HG02943 (cell line): ENCODE results near the gene HSPE1.
"Not testable (repeated sequence)": the region's sequence is repeated elsewhere in the genome, so short reads cannot be mapped to it uniquely, and the experiment has no call there.

Experiments
- ATAC-seq: cut with Tn5 transposase; IDR thresholded peaks from one replicate; pipeline ENCODE4 v1.9.1; 2021; ENCODE audit warnings: mild to moderate bottlenecking, low read depth, moderate library complexity; ENCODE audit not compliant: unreplicated experiment

HSPE1 gene

DNA sequence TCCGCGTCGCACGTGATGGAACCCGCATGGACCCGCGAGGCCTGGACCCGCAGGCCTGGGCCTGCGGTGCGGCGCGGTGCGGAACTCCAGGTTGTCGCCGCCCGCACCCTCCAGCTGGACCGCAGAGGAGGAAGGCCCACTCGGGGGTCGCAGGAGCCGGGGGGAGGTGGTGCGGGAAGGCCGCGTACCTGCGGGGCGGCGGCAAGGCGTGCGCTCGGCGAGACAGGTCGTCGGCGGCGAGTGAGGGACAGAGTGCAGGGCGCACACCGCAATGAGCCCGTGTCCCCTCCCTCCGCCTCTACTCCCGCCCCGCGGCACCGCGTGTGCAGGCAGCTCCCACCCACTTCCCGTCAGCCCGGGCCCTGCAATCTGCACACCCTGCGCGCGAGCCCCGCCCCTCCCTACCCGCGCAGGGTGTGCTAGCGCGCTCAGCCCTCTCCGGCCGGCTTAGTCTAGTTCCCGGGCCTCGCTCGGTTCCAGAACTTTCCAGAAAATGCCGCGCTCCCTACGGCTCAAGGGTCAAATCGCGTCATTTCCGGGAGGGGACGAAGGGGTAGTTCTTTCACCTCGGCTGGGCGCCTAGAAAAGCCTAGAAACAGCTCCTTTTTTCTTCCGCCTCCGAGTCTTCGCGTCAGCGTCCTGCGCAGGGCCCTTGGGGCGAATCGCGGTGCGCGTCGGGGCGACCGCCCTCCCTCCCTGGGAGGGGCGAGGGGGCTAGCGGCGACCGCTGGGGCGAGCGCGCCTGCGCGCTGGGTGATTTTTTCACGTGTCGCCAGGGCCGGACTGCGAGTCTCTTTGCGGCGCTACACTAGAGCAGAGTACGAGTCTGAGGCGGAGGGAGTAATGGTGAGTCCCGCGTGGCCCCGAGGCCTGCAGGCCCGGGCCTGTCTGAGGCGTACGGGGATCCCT is at the start of gene HSPE1, which contains the start of gene HSPD1:
Gene HSPE1 (plus strand): TSS at position 786 of the 909 bp plus-strand sequence. CDS start 58 bp downstream, at position 844.
Gene HSPD1 (minus strand): TSS at position 247 of the 909 bp plus-strand sequence. CDS start 992 bp downstream, outside the sequence.
- peak; percentile 75 for ATAC-seq

DNA sequence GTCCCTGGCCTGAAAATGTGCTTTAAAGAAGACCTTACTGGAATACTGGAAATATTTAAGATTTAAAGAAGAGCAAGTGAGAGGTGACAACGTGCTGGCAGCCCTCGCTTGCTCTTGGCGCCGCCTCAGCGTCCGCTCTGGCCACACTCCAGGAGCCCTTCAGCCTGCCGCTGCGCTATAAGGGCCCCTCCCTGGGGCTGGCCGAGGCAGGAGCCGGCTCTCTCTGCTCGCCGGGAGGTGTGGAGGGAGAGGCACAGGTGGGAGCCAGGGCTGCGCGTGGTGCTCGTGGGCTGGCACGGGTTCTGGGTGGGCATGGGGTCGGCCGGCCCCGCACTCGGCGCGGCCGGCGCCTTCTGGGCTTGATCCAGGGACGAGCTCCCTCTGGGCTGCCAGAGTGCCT is 49.7 kb upstream of the HSPE1 start:
- no peak for ATAC-seq

DNA sequence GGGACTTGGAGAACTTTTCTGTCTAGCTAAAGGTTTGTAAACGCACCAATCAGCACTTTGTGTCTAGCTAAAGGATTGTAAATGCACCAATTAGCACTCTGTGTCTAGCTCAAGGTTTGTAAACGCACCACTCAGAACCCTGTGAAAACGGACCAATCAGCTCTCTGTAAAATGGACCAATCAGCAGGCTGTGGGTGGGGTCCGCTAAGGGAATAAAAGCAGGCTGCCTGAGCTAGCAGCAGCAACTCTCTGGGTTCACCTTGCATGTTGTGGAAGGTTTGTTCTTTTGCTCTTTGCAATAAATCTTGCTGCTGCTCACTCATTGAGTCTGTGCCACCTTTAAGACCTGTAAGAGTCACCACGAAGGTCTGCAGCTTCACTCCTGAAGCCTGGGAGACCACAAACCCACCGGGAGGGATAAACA is 49.2 kb upstream of the HSPE1 start:
- not testable (repeated sequence) for ATAC-seq

DNA sequence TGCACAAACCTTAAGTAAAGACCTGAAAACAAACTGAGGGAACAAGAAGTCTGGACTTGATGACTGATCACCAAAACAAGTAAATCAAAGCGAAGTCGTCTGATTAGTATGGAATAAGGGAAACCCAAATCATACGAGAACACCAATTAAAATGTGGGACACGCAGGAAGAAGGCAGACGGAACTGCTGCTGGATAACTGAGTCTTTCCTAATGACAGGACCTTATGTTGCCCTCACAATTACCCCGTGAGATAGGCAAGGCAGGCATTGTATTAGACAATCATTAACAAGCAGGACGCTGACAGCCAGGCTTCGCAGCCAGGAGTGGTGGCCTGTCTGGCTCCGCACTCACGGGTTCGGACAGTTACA is 47.4 kb upstream of the HSPE1 start:
- no peak for ATAC-seq

DNA sequence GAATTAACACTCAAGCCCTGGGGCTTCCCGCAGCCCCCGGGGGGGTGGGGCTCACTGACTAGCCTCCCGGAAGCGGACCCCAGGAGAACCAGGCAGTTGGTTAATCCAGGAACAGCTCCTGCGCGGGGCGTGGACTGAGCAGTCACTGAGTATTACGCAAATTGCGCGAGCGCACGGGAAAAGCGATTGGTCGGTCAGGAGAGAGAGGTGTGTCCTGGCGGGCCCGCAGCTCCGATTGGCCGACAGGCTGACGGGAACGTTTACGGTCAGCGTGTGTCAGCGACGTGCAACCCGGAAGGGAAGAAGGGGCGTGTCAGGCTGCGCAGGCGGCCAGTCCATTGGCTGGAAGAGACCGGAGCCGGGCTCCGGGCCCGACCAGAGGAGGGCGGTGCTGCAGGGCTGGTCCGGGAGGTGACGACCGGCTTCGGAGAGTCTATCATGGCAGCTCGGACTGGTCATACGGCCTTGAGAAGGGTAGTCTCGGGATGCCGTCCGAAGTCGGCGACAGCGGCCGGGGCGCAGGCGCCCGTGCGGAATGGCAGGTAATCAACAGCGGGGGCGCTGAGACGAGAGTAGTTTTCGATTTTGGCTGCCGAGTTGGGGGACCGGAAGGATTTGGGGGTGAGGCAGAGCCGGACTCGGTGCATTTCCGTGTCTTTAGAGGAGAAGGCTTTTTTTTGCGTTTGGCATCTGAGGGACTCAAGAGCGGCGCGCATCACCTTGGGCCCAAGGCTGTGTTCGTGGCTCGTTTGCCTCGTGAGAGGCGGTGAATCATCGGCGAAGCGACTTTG is 46.9 kb upstream of the HSPE1 start, which contains the start of gene COQ10B:
Gene COQ10B (plus strand): TSS at position 430 of the 791 bp plus-strand sequence. CDS start 9 bp downstream, at position 439.
- ATAC-seq = peak; percentile 97

DNA sequence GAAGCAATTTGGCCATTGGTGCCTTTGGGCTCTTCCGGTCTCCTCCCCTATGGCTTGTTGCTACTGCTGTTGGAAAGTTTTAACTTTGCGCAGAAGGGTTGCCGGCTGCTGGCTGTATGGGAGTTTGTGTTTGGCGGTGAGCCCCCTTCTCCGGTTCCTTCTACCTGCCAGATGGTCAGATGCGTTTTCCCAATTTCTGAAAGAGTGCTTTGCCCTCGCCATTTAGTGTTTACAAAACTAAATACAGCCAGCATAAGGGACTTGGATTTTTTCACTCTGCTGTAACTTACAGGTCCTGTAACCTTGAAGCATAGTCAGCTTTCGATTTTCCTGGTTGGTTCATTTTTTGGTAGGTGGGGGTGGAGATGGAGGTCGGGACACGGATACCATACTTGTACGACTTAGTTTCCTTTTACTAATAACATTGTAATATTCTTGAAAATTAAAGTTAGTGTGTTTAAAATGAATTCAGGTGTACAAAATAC is 46.2 kb upstream of the HSPE1 start:
- ATAC-seq = peak; percentile 24

DNA sequence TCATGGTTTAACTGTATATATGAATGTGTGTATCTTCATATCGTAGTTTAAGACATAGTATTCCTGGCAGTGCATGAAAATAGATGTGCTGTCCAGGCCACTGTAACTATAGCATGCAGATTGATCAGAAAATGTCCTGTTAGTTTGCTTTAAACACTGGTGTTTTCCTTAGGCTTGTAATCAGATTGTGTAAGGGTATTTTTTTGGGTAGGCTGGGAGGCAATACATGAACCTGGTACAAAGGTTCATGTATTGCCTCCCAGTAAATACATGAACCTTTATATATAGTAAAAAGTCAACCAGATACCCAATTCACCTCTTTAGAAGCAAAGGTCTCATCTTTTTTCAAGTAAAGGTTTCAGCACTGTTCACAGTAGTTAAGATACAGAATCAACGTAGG is 45.3 kb upstream of the HSPE1 start:
- ATAC-seq = no peak

DNA sequence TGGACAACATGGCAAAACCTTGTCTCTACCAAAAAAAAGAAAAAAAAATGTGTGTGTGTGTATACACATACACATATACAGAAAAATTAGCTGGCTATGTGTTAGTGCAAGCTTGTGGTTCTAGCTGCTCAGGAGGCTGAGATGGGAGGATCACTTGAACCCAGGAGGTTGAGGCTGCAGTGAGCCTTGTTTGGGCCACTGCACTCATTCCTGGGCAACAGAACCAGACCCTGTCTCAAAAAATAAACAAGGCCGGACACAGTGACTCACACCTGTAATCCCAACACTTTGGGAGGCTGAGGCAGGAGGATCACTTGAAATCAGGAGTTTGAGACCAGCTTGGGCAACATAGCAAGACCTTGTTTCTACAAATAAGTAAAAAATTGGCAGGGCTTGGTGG is 44.8 kb upstream of the HSPE1 start:
- no peak for ATAC-seq

DNA sequence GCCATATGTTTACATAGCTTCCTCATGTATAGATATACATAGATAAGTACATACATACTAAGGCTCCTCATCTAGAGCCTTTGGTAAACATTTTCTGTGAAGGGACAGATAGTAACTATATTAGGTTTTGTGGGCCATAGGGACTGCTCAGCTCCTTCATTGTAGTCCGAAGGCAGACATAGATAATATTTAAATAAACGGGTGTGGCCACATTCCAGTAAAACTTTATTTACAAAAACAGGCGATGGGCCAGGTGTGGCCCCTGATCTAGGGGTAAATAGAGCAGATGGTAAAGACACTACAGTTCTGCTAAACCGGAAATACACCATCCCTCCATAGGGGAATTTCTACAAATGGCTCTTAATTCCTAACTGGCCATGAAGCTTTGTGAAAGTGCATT is 39.5 kb upstream of the HSPE1 start:
- no peak for ATAC-seq

DNA sequence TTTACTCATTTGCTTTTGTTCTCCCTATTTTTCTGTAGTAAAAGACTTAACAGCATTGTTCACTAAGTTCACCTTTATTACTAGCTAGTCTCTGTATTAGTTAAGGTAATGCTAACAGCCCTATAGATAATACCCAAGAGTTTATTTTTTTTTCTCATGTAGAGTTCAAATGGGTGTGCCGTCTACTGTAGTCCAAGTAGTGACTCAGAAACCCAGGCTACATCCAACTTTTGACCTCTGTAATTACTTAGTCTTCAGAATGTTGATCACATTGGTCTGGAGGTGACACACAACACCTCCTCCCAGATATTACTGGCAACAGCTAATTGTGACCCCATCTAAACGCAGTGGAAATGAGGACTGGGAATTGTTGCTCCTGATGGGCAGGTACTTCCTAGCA is 39.1 kb upstream of the HSPE1 start:
- ATAC-seq = no peak

DNA sequence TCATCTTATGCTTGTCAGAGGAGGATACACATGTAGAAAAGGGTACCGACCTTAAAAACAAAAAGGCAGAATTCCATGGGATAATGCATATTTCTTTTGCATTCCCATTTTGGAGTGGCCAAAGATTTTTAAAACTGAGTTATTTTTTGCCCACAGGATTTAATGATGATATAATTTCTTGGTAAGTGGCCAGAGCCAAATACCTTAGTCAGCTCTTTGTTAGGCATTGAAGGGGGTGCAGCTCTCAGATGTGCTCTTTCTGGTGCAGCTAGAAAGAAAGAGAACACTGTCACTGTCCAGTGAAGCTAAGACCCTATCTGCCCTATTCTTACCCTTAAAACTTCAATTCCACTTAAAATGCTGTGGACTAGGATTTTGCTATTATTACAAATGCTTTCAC is 36.0 kb upstream of the HSPE1 start:
- ATAC-seq = no peak

DNA sequence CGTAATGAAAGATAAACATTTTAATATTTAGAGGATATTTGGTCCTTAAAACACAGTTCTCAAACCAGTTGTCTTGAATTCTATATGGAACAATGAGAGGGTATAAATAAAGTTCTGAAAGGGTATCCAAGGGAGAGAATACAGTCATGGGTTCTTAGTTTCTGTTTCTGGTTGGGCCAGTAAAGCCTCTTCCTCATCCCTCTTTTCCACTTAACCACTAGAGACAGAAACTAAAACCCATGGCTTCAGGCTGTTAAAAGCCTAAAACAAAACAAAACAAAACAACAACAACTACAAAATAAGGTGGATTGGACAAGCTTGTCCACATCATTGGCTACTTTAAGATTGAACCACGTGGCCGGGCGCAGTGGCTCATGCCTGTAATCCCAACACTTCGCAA is 28.0 kb upstream of the HSPE1 start:
- ATAC-seq = no peak

DNA sequence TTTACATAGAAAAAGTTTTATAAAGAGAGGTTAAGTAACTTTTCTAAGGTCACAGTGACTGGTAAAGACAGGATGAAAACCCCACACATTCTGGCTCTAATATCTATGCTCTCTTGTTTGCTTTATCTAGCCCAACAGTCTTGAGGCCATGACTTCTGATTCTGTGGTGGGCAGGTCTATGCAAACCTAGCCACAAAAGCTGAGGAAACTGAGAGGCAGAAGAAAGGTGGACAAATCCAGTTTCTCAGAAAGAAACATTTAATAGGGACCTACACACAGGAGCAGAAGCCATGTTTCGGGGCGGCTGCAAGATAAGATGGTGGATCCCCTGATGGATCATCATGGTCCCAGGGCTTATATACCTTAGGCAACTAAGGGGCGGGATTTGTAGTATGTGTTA is 22.4 kb upstream of the HSPE1 start:
- no peak for ATAC-seq

DNA sequence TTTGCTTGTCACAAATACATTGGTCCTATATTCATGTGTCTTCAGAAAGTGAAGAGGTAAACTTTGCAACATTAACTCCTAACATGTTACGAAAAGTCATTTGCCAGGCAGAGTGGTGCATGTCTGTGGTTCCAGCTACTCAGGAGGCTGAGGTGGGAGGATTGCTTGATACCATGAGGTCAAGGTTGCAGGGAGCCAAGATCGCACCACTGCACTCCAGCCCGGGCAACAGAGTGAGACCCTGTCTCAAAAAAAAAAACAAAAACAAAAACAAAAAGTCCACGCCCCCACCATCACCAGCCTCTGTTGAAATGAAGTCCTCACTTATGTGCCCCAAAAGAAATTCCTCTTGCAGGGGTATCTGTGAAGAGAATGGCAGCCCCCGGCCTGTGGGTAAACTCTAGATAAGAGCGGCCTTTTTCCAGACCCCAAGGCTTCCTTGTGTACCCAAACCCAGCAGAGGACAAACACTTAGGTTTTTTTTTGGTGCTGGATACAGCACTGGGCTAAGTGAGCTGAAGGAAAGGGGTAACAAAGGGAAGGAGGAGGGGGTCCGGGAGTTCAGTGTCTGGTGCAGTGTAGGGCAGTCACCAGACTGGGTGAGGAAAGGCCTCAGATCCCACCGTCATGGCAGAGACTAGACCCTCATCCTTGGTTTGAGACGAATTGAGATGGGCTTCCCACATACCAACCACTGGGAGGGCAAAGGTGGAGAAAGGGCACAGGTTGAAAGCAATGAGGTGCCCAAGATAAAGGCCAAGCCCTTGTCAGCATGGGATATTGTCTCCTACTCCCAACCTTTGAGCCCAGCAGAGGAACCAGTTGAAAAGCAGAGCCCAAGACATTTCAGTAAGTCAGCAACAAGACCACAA is 19.8 kb upstream of the HSPE1 start:
- ATAC-seq = no peak

DNA sequence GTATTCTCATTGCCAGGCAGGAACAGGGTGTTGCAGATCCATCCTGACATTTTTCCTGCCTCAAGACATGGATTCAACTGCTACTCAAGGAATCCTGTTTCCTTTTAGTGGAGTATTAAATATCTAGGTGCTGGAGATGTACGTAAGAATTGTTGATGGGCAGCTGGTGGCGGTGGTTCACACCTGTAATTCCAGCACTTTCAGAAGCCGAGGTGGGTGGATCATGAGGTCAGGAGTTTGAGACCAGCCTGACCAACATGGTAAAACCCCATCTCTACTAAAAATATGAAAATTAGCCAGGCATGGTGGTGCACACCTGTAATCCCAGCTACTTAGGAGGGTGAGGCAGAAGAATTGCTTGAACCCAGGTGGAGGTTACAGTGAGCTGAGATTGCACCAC is 15.9 kb upstream of the HSPE1 start:
- not testable (repeated sequence) for ATAC-seq

DNA sequence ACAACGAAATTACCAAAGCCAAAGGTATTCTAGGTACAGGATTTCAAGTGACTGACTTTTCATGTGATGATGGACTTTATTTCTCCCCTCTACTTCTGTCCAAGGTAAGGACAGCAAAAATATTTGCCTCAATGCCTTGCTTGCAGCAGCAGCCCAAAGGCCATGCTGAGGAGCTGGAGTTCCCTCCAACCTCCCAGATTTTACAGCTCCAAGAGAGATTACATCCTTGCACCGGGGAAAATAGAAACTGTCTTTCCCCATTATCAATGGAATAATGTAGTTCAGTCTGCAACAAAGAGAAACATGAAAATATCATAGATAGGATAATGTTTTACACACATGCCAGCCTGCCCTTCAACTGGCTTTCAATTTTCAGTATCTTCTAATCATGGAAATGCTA is 14.0 kb upstream of the HSPE1 start:
- ATAC-seq = no peak

DNA sequence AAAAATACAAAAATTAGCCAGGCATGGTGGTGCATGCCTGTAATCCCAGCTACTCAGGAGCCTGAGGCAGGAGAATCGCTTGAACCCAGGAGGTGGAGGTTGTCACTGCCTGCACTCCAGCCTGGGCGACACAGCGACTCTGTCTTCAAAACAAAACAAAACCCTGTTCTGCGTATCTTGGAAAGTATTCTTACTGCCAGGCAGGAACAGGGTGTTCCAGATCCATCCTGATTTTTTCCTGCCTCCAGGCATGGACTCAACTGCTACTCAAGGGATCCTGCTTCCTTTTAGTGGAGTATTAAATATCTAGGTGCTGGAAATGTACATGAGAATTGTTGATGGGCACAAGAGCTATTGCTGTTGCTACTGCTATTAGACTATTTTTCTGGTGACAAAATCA is 12.8 kb upstream of the HSPE1 start:
- ATAC-seq = no peak

DNA sequence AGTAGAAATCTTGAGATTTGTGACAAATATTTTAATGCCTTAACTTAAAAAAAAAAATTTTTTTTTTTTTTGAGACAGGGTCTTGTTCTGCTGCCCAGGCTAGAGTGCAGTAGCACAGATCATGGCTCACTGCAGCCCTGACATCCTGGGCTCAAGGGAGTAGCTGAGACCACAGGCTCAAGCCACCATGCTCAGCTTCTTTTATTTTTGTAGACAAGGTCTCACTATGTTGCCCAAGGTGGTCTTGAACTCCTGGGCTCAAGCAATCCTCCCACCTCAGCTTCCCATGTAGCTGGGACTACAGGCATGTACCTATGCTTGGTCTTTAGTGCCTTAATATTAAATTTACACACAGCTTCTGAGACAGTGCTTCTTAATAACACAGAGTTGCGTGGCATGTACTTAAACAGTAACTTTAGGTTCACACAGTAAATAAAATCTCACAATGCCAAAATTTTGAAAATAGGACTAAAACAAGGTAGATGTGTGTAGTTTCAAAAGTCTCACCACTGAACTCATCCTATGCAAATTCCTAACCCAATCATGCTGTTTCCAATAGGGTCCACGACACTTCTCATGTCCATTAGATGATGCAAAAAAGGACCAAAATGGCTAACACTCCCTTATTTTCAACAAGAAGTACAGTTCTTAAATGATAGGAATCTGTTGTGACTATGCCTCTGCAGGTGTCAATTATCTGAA is 4.6 kb upstream of the HSPE1 start:
- ATAC-seq = no peak

DNA sequence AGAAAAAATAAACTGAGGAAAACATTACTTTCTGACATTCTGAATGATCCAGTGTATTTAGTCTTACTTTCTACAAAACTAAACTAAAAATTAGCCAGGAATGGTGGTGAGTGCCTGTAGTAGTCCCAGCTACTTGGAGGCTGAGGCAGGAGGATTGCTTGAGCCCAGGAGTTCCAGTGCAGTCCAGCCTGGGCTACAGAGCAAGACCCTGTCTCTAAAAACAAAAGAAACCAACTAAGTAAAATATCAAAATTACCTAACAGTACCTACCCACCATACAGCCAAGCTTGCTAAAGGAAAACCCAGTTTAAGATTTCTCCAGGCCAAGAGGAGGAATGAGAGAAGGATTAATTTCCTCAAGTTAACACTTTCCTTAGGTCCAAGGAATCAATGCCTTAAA is 3.5 kb upstream of the HSPE1 start:
- no peak for ATAC-seq

DNA sequence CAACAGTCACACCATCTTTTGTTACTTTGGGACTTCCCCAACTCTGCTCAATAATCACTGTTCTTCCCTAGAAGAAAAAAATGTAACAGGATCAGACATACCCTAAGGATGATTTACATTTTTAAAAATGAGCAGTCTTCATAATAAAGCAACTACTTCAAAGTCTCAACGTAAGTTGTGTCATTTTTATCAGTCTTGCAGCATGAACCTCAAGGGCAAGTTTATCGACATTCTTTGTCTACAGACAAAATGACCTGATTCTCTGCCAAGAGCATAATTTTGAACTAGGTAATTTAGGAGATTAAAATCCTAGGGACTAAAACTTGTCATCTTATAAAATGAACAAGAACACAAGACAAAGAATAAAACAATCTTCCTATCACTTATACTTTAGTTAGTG is 2.9 kb upstream of the HSPE1 start:
- ATAC-seq = no peak
